PFSK-1 (cell line): ENCODE data around the gene HS3ST3A1.

ENCODE experiments used
- FOXP2 ChIP-seq: optimal IDR thresholded peaks from 2 replicates; pipeline ENCODE3; 2011; ENCODE audit warnings: borderline replicate concordance, control low read depth, inconsistent platforms; ENCODE audit not compliant: insufficient read depth; ENCODE audit errors: extremely low read length, extremely low read depth
- POLR2AphosphoS5 ChIP-seq: IDR thresholded peaks from 2 replicates; pipeline ENCODE4 v1.6.1; 2012; ENCODE audit warnings: low read depth, mild to moderate bottlenecking, control low read depth, low read length, moderate library complexity
- SIN3A ChIP-seq: IDR thresholded peaks from 2 replicates; pipeline ENCODE4 v1.6.1; 2012; ENCODE audit warnings: mild to moderate bottlenecking, low read length, moderate library complexity, borderline replicate concordance; ENCODE audit not compliant: insufficient read depth
- TAF1 ChIP-seq: IDR thresholded peaks from 2 replicates; pipeline ENCODE4 v1.6.1; 2012; ENCODE audit warnings: low read length, control low read depth, borderline replicate concordance; ENCODE audit not compliant: insufficient read depth
- TF ChIP-seq, protein P1 (sequence below), 2 experiments: IDR thresholded peaks; 2 replicates each; pipeline versions ENCODE4 v1.6.1 to v1.8.0; 2011 to 2012; ENCODE audit warnings: low read depth in 2 of 2, low read length in 2 of 2, control low read depth in 1 of 2, inconsistent platforms in 1 of 2, mild to moderate bottlenecking in 1 of 2, moderate library complexity in 1 of 2; ENCODE audit not compliant: insufficient read depth in 1 of 2

- TF ChIP-seq POLR2AphosphoS5 (no peak), TAF1 (no peak), SIN3A (no peak), FOXP2 (no peak)
- TF ChIP-seq, protein P1, sequence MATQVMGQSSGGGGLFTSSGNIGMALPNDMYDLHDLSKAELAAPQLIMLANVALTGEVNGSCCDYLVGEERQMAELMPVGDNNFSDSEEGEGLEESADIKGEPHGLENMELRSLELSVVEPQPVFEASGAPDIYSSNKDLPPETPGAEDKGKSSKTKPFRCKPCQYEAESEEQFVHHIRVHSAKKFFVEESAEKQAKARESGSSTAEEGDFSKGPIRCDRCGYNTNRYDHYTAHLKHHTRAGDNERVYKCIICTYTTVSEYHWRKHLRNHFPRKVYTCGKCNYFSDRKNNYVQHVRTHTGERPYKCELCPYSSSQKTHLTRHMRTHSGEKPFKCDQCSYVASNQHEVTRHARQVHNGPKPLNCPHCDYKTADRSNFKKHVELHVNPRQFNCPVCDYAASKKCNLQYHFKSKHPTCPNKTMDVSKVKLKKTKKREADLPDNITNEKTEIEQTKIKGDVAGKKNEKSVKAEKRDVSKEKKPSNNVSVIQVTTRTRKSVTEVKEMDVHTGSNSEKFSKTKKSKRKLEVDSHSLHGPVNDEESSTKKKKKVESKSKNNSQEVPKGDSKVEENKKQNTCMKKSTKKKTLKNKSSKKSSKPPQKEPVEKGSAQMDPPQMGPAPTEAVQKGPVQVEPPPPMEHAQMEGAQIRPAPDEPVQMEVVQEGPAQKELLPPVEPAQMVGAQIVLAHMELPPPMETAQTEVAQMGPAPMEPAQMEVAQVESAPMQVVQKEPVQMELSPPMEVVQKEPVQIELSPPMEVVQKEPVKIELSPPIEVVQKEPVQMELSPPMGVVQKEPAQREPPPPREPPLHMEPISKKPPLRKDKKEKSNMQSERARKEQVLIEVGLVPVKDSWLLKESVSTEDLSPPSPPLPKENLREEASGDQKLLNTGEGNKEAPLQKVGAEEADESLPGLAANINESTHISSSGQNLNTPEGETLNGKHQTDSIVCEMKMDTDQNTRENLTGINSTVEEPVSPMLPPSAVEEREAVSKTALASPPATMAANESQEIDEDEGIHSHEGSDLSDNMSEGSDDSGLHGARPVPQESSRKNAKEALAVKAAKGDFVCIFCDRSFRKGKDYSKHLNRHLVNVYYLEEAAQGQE (IDR thresholded peaks at IDR 0.05; ENCODE audit: insufficient read depth in 1 of 2, low read depth in 2 of 2, low read length in 2 of 2): no peak
Observed at GRCh38 chr17:13594310-13594709, 7.4 kb downstream of the HS3ST3A1 start.
